ENCODE data around the gene SLF2. TPM values are rescaled to one million over a fixed set of nuclear protein-coding genes. Genes with fewer than 3 reads are reported as not detected.

SLF2 gene
- total and polyA plus RNA-seq, 2 of the 13 experiments (the other 11 are each of a cell fraction or from before 2014, with no cell fraction given): 12.2 to 48.1 TPM

DNA sequence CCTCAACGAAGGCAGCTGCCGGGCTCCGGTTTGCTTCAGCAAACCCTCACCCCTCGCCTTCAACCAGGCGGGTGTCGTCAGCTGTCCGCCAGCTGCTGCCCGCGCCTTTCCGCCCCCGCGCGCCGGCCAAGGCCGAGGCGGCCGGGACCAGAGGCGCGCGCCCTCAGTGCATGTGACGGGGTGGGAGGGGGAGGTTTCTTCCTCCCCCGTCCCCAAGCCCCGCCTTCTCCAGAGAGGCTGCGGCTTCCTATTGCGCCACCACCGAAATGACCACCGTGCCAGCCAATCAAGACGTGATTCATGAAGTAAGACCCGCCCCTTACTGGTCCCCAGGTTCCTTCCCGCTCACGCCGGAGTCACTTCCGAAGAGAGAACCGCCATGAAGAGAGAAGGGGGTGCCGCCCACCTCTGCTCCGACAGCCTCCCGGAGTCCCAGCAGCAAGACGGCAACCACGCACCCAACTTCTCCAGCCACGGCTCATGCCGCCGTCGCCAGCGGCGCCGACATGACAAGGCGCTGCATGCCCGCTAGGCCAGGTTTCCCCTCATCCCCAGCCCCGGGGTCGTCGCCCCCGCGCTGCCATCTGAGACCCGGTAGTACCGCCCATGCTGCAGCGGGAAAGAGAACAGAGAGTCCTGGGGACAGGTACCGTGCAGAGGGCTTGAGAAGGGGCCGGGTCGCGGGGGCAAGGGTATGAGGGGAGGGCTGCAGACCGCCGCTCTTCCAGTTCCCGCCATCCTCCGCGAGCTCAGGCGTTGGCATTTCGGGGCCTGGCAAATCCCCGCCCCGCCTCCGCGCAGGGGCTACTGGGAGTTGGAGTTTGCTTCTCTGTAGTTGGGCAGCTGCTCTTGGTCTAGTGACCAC is at the start of gene SLF2 (continued):
- TF ChIP-seq, protein P1, sequence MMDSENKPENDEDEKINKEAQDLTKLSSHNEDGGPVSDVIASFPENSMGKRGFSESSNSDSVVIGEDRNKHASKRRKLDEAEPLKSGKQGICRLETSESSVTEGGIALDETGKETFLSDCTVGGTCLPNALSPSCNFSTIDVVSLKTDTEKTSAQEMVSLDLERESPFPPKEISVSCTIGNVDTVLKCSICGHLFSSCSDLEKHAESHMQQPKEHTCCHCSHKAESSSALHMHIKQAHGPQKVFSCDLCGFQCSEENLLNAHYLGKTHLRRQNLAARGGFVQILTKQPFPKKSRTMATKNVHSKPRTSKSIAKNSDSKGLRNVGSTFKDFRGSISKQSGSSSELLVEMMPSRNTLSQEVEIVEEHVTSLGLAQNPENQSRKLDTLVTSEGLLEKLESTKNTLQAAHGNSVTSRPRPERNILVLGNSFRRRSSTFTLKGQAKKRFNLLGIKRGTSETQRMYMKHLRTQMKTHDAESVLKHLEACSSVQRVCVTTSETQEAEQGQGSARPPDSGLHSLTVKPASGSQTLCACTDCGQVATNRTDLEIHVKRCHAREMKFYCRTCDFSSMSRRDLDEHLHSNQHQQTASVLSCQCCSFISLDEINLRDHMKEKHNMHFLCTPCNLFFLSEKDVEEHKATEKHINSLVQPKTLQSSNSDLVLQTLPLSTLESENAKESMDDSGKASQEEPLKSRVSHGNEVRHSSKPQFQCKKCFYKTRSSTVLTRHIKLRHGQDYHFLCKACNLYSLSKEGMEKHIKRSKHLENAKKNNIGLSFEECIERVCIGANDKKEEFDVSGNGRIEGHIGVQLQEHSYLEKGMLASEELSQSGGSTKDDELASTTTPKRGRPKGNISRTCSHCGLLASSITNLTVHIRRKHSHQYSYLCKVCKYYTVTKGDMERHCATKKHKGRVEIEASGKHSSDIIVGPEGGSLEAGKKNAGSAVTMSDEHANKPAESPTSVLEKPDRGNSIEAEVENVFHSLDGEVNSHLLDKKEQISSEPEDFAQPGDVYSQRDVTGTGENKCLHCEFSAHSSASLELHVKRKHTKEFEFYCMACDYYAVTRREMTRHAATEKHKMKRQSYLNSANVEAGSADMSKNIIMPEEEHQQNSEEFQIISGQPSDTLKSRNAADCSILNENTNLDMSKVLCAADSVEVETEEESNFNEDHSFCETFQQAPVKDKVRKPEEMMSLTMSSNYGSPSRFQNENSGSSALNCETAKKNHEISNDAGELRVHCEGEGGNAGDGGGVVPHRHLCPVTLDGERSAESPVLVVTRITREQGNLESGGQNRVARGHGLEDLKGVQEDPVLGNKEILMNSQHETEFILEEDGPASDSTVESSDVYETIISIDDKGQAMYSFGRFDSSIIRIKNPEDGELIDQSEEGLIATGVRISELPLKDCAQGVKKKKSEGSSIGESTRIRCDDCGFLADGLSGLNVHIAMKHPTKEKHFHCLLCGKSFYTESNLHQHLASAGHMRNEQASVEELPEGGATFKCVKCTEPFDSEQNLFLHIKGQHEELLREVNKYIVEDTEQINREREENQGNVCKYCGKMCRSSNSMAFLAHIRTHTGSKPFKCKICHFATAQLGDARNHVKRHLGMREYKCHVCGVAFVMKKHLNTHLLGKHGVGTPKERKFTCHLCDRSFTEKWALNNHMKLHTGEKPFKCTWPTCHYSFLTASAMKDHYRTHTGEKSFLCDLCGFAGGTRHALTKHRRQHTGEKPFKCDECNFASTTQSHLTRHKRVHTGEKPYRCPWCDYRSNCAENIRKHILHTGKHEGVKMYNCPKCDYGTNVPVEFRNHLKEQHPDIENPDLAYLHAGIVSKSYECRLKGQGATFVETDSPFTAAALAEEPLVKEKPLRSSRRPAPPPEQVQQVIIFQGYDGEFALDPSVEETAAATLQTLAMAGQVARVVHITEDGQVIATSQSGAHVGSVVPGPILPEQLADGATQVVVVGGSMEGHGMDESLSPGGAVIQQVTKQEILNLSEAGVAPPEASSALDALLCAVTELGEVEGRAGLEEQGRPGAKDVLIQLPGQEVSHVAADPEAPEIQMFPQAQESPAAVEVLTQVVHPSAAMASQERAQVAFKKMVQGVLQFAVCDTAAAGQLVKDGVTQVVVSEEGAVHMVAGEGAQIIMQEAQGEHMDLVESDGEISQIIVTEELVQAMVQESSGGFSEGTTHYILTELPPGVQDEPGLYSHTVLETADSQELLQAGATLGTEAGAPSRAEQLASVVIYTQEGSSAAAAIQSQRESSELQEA (CRISPR knock-in tag; IDR thresholded peaks at IDR 0.05; ENCODE audit: not compliant biosample characterization): no peak
- peak; percentile 69 for TF ChIP-seq SALL1 (CRISPR knock-in tag; IDR thresholded peaks at IDR 0.05)
- no peak for TF ChIP-seq ZNF567 (CRISPR knock-in tag; IDR thresholded peaks at IDR 0.05; ENCODE audit: borderline replicate concordance)
- peak; percentile 45; the same call in 1 of the 2 replicates for TF ChIP-seq ZKSCAN8 (CRISPR knock-in tag; IDR thresholded peaks at IDR 0.05; ENCODE audit: borderline replicate concordance)
- TF ChIP-seq THAP11 (CRISPR knock-in tag; IDR thresholded peaks at IDR 0.05): peak; percentile 97
- peak; percentile 29; the same call in 1 of the 2 replicates for TF ChIP-seq ZNF263 (CRISPR knock-in tag; IDR thresholded peaks at IDR 0.05)
- TF ChIP-seq RCOR2 (CRISPR knock-in tag; IDR thresholded peaks at IDR 0.05): no peak
- TF ChIP-seq TARDBP (CRISPR knock-in tag; IDR thresholded peaks at IDR 0.05): peak; percentile 57; the same call in 1 of the 2 replicates
- no peak for TF ChIP-seq ZMYM2 (CRISPR knock-in tag; IDR thresholded peaks at IDR 0.05)
- TF ChIP-seq, protein P2, sequence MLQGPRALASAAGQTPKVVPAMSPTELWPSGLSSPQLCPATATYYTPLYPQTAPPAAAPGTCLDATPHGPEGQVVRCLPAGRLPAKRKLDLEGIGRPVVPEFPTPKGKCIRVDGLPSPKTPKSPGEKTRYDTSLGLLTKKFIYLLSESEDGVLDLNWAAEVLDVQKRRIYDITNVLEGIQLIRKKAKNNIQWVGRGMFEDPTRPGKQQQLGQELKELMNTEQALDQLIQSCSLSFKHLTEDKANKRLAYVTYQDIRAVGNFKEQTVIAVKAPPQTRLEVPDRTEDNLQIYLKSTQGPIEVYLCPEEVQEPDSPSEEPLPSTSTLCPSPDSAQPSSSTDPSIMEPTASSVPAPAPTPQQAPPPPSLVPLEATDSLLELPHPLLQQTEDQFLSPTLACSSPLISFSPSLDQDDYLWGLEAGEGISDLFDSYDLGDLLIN (CRISPR knock-in tag; IDR thresholded peaks at IDR 0.05; ENCODE audit: borderline replicate concordance): no peak; the same call in 1 of the 2 replicates
- TF ChIP-seq, protein P3, sequence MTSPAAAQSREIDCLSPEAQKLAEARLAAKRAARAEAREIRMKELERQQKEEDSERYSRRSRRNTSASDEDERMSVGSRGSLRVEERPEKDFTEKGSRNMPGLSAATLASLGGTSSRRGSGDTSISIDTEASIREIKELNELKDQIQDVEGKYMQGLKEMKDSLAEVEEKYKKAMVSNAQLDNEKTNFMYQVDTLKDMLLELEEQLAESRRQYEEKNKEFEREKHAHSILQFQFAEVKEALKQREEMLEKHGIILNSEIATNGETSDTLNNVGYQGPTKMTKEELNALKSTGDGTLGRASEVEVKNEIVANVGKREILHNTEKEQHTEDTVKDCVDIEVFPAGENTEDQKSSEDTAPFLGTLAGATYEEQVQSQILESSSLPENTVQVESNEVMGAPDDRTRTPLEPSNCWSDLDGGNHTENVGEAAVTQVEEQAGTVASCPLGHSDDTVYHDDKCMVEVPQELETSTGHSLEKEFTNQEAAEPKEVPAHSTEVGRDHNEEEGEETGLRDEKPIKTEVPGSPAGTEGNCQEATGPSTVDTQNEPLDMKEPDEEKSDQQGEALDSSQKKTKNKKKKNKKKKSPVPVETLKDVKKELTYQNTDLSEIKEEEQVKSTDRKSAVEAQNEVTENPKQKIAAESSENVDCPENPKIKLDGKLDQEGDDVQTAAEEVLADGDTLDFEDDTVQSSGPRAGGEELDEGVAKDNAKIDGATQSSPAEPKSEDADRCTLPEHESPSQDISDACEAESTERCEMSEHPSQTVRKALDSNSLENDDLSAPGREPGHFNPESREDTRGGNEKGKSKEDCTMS (CRISPR knock-in tag; conservative IDR thresholded peaks at IDR 0.05): no peak
- TF ChIP-seq SNAI1 (CRISPR knock-in tag; IDR thresholded peaks at IDR 0.05; ENCODE audit: borderline replicate concordance): peak; percentile 17; the same call in 1 of the 2 replicates
- TF ChIP-seq, protein P4, sequence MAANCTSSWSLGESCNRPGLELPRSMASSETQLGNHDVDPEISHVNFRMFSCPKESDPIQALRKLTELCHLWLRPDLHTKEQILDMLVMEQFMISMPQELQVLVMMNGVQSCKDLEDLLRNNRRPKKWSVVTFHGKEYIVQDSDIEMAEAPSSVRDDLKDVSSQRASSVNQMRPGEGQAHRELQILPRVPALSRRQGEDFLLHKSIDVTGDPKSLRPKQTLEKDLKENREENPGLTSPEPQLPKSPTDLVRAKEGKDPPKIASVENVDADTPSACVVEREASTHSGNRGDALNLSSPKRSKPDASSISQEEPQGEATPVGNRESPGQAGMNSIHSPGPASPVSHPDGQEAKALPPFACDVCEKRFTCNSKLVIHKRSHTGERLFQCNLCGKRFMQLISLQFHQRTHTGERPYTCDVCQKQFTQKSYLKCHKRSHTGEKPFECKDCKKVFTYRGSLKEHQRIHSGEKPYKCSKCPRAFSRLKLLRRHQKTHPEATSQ (CRISPR knock-in tag; IDR thresholded peaks at IDR 0.05; ENCODE audit: borderline replicate concordance): 0 out of 2 replicates have a peak, but pooled peaks have one; percentile 25
- no peak; the same call in 1 of the 2 replicates for TF ChIP-seq ZBTB21 (CRISPR knock-in tag; IDR thresholded peaks at IDR 0.05)

Data from HepG2 (cell line).